K562 (cell line): ENCODE results near the gene CRCP. TPM values are rescaled to one million over a fixed set of nuclear protein-coding genes. Genes with fewer than 3 reads are reported as not detected.
"Not testable (repeated sequence)": the region's sequence is repeated elsewhere in the genome, so short reads cannot be mapped to it uniquely, and the experiment has no call there.

Experiments
- ATAC-seq: fragments of 200-7000 bp; cut with Tn5 transposase; 3 replicates; pipeline ENCODE4 v1.9.1; 2020; ENCODE audit warnings: moderate library complexity
- BruUV-seq: library from RNA; stranded (reverse); fragments of 400-500 nt; replicated peaks from 2 replicates; lab custom pipeline; 2021; lab: Mats Ljungman, UMichigan
- CTCF ChIA-PET: fragments of 300-600 bp; formaldehyde crosslinking; extraction: SDS; loops from one replicate; lab custom pipeline; 2021; ENCODE audit warnings: low intra/inter-chr PET ratio; lab: Yijun Ruan, JAX
- POLR2A ChIA-PET: fragments of 300-600, 350-650 bp; sonication (Branson Sonifier 250); formaldehyde crosslinking; extraction: SDS; loops from one replicate; lab custom pipeline; 2021; ENCODE audit warnings: antibody characterized with exemption, inconsistent platforms; lab: Yijun Ruan, JAX
- DNase-seq, 4 experiments: peaks; one replicate each; pipeline versions ENCODE4 v3.0.0 to v3.0.0-alpha.2; 2011 to 2018; ENCODE audit warnings: low spot score in 3 of 4, mixed read lengths in 3 of 4; ENCODE audit errors: extremely low read depth in 1 of 4
- FAIRE-seq: peaks from 2 replicates; lab custom pipeline; 2011; peaks lifted over from hg19 to GRCh38; lab: Jason Lieb, UNC
- H2AFZ ChIP-seq: 2 replicates; pipeline ENCODE4 v1.6.0; 2011; ENCODE audit warnings: low read depth, low read length, control low read depth, inconsistent platforms
- H3K27ac ChIP-seq: fragments of 200-600 bp; 3 replicates; pipeline ENCODE4 v1.8.0; 2011; ENCODE audit warnings: low read depth, mild to moderate bottlenecking, control low read depth, inconsistent platforms, low read length, moderate library complexity, mixed read lengths; ENCODE audit errors: extremely low read depth
- H3K27me3 ChIP-seq, 2 experiments: fragments of 300-600 bp in 1 of 2; 2 replicates in 1 of 2; 3 replicates in 1 of 2; pipeline versions ENCODE4 v1.6.0 to v1.8.0; 2011; ENCODE audit warnings: inconsistent platforms in 2 of 2, low read length in 2 of 2, mild to moderate bottlenecking in 1 of 2, mixed read lengths in 1 of 2, moderate library complexity in 1 of 2; ENCODE audit not compliant: control insufficient read depth in 2 of 2, insufficient read depth in 2 of 2
- H3K36me3 ChIP-seq: fragments of 300-600 bp; 3 replicates; pipeline ENCODE4 v1.8.0; 2011; ENCODE audit warnings: mild to moderate bottlenecking, low read length, inconsistent platforms; ENCODE audit not compliant: control insufficient read depth, insufficient read depth
- H3K4me1 ChIP-seq, 2 experiments: fragments of 200-600 bp in 1 of 2; replicated peaks in 1 of 2; 2 replicates in 1 of 2; 3 replicates in 1 of 2; pipeline versions ENCODE4 v1.5.1 to v1.8.0; 2011; ENCODE audit warnings: inconsistent platforms in 2 of 2, low read length in 2 of 2, mild to moderate bottlenecking in 1 of 2, mixed read lengths in 1 of 2, moderate library complexity in 1 of 2; ENCODE audit not compliant: control insufficient read depth in 2 of 2, insufficient read depth in 2 of 2
- H3K4me2 ChIP-seq: 2 replicates; pipeline ENCODE4 v1.6.1; 2011; ENCODE audit warnings: low read length, control low read depth, inconsistent platforms, mixed read lengths; ENCODE audit not compliant: insufficient read depth
- H3K4me3 ChIP-seq: fragments of 200-600 bp; sonication (generic), shearing (Covaris generic); 2 replicates; pipeline ENCODE4 v1.5.1; 2016; ENCODE audit warnings: control low read depth, inconsistent platforms
- H3K79me2 ChIP-seq: fragments of 200-600 bp; 3 replicates; pipeline ENCODE4 v1.8.0; 2011; ENCODE audit warnings: low read length, inconsistent platforms; ENCODE audit not compliant: control insufficient read depth, insufficient read depth
- H3K9ac ChIP-seq, 2 experiments: 2 replicates each; pipeline versions ENCODE4 v1.6.0 to v1.6.1; 2011; ENCODE audit warnings: low read depth in 2 of 2, low read length in 2 of 2, control low read depth in 1 of 2, inconsistent platforms in 1 of 2, mild to moderate bottlenecking in 1 of 2, mixed read lengths in 1 of 2; ENCODE audit not compliant: insufficient read depth in 1 of 2
- H3K9me1 ChIP-seq: one replicate; pipeline ENCODE4 v1.6.0; 2011; ENCODE audit warnings: inconsistent platforms, mild to moderate bottlenecking, low read length, moderate library complexity; ENCODE audit not compliant: control insufficient read depth, insufficient read depth
- H3K9me3 ChIP-seq: replicated peaks from 2 replicates; pipeline ENCODE4 v1.5.1; 2011; ENCODE audit warnings: low read depth, low read length, inconsistent platforms; ENCODE audit not compliant: control insufficient read depth, insufficient read depth
- H4K20me1 ChIP-seq: replicated peaks from 2 replicates; pipeline ENCODE4 v1.6.1; 2011; ENCODE audit warnings: low read length, inconsistent platforms, mixed read lengths; ENCODE audit not compliant: control insufficient read depth, insufficient read depth
- BCOR ChIP-seq: fragments of 450-650 bp; IDR thresholded peaks from 2 replicates; pipeline ENCODE4 v1.6.1; 2016
- CEBPB ChIP-seq: fragments of 450-650 bp; IDR thresholded peaks from 2 replicates; pipeline ENCODE4 v1.6.1; 2016; ENCODE audit warnings: missing genetic modification characterization, missing compliant biosample characterization
- HDAC3 ChIP-seq: fragments of 450-650 bp; IDR thresholded peaks from 2 replicates; pipeline ENCODE4 v1.6.1; 2018; ENCODE audit warnings: borderline replicate concordance, mild to moderate bottlenecking, moderate library complexity; ENCODE audit not compliant: partially characterized antibody
- HINFP ChIP-seq: fragments of 450-650 bp; conservative IDR thresholded peaks from 2 replicates; pipeline ENCODE4 v1.6.1; 2016; ENCODE audit warnings: missing genetic modification characterization, low read depth, mild to moderate bottlenecking, control low read depth, missing compliant biosample characterization
- PRDM10 ChIP-seq: fragments of 450-650 bp; IDR thresholded peaks from 2 replicates; pipeline ENCODE4 v1.6.1; 2018; ENCODE audit not compliant: partially characterized antibody
- THRAP3 ChIP-seq: fragments of 450-650 bp; IDR thresholded peaks from 2 replicates; pipeline ENCODE4 v1.6.1; 2016; ENCODE audit warnings: mild to moderate bottlenecking, inconsistent platforms, borderline replicate concordance
- whole genome bisulfite sequencing: fragments of 100-300 bp; shearing (Covaris generic); methylation state at CpG from one replicate; pipeline ENCODE4 v1.1.6; 2016; ENCODE audit warnings: low coverage, mixed read lengths; ENCODE audit not compliant: insufficient coverage; ENCODE audit errors: missing lambda C conversion rate; 5-methylcytosine and 5-hydroxymethylcytosine counted together
- in situ Hi-C: fragments of 300-500 bp; cut with MboI; formaldehyde crosslinking; loops from 4 replicates; pipeline ENCODE4 v1.15.0; 2018; ENCODE audit warnings: inconsistent platforms, mixed read lengths
- intact Hi-C: fragments of 100-400 bp; cut with micrococcal nuclease; formaldehyde crosslinking; loops from 2 replicates; pipeline ENCODE4 v1.14.2; 2022
- polyA plus RNA-seq, 8 experiments: library from polyadenylated mRNA; depleted of rRNA in 4 of 8; stranded (reverse) in 5 of 8; unstranded in 3 of 8; fragments of >200 nt; fragmentation: Nextera tagmentation in 2 of 8; fragmentation: Illumina TruSeq in 1 of 8; extraction: Ambion mirVana in 2 of 8; extraction: Trizol in 1 of 8; gene quantifications; 2 replicates each; pipeline versions ENCODE4 v1.2.1 to v1.2.3, GENCODE V29; 2011 to 2014; ENCODE audit warnings: inconsistent platforms in 1 of 8, missing spikeins in 1 of 8
- total RNA-seq, 7 experiments: library from RNA; depleted of rRNA in 6 of 7; stranded (reverse); fragments of >200 nt in 6 of 7; fragmentation: Illumina TruSeq in 2 of 7; extraction: Trizol in 2 of 7; gene quantifications; 2 replicates each; pipeline versions ENCODE4 v1.2.1 to v1.2.3, GENCODE V29; 2011 to 2021; ENCODE audit warnings: low replicate concordance in 1 of 7

CRCP gene
- total and polyA plus RNA-seq, 9 of the 15 experiments (the other 6 are each of a cell fraction or from before 2014, with no cell fraction given) = 22.1 to 58.3 (median 43.4) TPM

- TF ChIP-seq HINFP (tag) = no peak
- TF ChIP-seq BCOR = 0 out of 2 replicates have a peak, but pooled peaks have one; percentile 3
- 0 out of 2 replicates have a peak, but pooled peaks have one; percentile 57 for TF ChIP-seq THRAP3
- TF ChIP-seq HDAC3 = peak; percentile 21
Observed at GRCh38 chr7:66105263-66105748, 9.3 kb upstream of the CRCP start (continued).

DNA sequence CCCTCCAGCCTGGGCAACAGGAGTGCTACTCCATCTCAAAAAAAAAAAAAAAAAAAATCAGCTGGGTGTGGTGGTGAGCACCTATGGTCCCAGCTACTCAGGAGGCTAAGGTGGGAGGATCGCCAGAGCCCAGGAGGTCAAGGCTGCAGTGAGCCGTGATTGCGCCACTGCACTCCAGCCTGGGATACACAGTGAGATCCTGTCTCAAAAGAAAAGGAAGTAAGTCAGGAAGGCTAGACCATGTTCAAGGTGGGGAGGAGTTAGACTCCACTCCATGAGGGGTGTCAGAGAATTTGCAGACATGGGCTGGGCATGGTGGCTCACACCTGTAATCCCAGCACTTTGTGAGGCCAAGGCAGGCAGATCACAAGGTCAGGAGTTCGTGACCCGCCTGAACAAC is 6.2 kb upstream of the CRCP start:
- H3K9me1 ChIP-seq, H3K4me3 ChIP-seq, ATAC-seq, DNase-seq, H3K9ac ChIP-seq, H3K36me3 ChIP-seq, CTCF ChIA-PET, H3K9me3 ChIP-seq, H3K27me3 ChIP-seq, in situ Hi-C loops, H3K27ac ChIP-seq: not testable (repeated sequence)
- WGBS = 62% methylated on average over 5 of the region's 5 CpGs
- TF ChIP-seq CEBPB (tag) = peak; percentile 62
- peak; percentile 11 for TF ChIP-seq PRDM10
- TF ChIP-seq, all 486 proteins: peak for 2; not testable (repeated sequence) for 484
- FAIRE-seq, H3K79me2 ChIP-seq, H3K4me2 ChIP-seq, intact Hi-C loops, H2AFZ ChIP-seq, BruUV-seq, H4K20me1 ChIP-seq: not testable (repeated sequence)
- POLR2A ChIA-PET = interaction anchor here (0.5 to 1.4 kb wide), 3 partner anchors 8 to 36 kb away, joined by 3 to 4 read pairs (median 3); no protein-coding TSS in a partner anchor
- peaks cover 17 to 18% of the 10 kb centered on the region in 2 experiments; a peak in 4 of 5 replicates for H3K4me1 ChIP-seq
